Panc1 (cell line): ENCODE measurements around the gene GPR160.

Experiments used
- POLR2AphosphoS5 ChIP-seq: IDR thresholded peaks from 2 replicates; pipeline ENCODE4 v1.6.1; 2012; ENCODE audit warnings: mild to moderate bottlenecking, low read depth, low read length, moderate library complexity
- TF ChIP-seq, protein P1 (sequence below), 2 experiments: IDR thresholded peaks; 2 replicates each; pipeline ENCODE4 v1.6.1; 2011 to 2012; ENCODE audit warnings: low read depth in 2 of 2, control low read depth in 1 of 2, low read length in 1 of 2, mild to moderate bottlenecking in 1 of 2, moderate library complexity in 1 of 2; ENCODE audit not compliant: insufficient read depth in 1 of 2

GRCh38 chr3:170064108-170064507 lies 26.3 kb downstream of the GPR160 start:
- no peak for TF ChIP-seq POLR2AphosphoS5
- TF ChIP-seq, protein P1, sequence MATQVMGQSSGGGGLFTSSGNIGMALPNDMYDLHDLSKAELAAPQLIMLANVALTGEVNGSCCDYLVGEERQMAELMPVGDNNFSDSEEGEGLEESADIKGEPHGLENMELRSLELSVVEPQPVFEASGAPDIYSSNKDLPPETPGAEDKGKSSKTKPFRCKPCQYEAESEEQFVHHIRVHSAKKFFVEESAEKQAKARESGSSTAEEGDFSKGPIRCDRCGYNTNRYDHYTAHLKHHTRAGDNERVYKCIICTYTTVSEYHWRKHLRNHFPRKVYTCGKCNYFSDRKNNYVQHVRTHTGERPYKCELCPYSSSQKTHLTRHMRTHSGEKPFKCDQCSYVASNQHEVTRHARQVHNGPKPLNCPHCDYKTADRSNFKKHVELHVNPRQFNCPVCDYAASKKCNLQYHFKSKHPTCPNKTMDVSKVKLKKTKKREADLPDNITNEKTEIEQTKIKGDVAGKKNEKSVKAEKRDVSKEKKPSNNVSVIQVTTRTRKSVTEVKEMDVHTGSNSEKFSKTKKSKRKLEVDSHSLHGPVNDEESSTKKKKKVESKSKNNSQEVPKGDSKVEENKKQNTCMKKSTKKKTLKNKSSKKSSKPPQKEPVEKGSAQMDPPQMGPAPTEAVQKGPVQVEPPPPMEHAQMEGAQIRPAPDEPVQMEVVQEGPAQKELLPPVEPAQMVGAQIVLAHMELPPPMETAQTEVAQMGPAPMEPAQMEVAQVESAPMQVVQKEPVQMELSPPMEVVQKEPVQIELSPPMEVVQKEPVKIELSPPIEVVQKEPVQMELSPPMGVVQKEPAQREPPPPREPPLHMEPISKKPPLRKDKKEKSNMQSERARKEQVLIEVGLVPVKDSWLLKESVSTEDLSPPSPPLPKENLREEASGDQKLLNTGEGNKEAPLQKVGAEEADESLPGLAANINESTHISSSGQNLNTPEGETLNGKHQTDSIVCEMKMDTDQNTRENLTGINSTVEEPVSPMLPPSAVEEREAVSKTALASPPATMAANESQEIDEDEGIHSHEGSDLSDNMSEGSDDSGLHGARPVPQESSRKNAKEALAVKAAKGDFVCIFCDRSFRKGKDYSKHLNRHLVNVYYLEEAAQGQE (IDR thresholded peaks at IDR 0.05; ENCODE audit: insufficient read depth in 1 of 2, low read depth in 2 of 2, low read length in 1 of 2): no peak
